Lower leg skin (tissue), 4 donors: ENCODE data around the gene SYNGR3. TPM values are rescaled to one million over a fixed set of nuclear protein-coding genes. Genes with fewer than 3 reads are reported as not detected.

Source experiments
- DNase-seq, 2 donors: peaks; one replicate each; pipeline ENCODE4 v3.0.0-alpha.2; 2019; ENCODE audit warnings: low spot score in 2 of 2
- H3K4me3 ChIP-seq: fragments of 200-600 bp; sonication (generic); 2 replicates; pipeline ENCODE4 v1.5.1; 2017; ENCODE audit warnings: mild to moderate bottlenecking, low read depth; ENCODE audit not compliant: poor library complexity, severe bottlenecking
- CTCF ChIP-seq, 3 donors: fragments of 450-650 bp; IDR thresholded peaks; one replicate each; pipeline ENCODE4 v1.5.1; 2016; ENCODE audit warnings: antibody characterized with exemption in 3 of 3, mild to moderate bottlenecking in 3 of 3, moderate library complexity in 2 of 3
- POLR2A ChIP-seq, 2 donors: fragments of 450-650 bp; IDR thresholded peaks; one replicate each; pipeline ENCODE4 v1.6.1; 2016 to 2017; ENCODE audit warnings: antibody characterized with exemption in 2 of 2, mild to moderate bottlenecking in 1 of 2, moderate library complexity in 1 of 2
- WGBS, 2 donors: methylation state at CpG; one replicate each; pipeline ENCODE4 v1.1.5; 2018; 5-methylcytosine and 5-hydroxymethylcytosine counted together
- intact Hi-C: fragments of 100-400 bp; cut with DNase I; formaldehyde crosslinking; loops from one replicate; pipeline ENCODE4 v1.15.0; 2023; ENCODE audit warnings: low total_unique reads
- total RNA-seq, 4 donors: library from RNA; depleted of rRNA; stranded (reverse); fragments of >200 nt; gene quantifications; one replicate each; pipeline ENCODE4 v1.1.0, GENCODE V29; 2016

SYNGR3 gene
- total RNA-seq, 4 donors from 2014 or later, result 0.72 to 1.1 (median 0.78) TPM; not detected in 1

DNA sequence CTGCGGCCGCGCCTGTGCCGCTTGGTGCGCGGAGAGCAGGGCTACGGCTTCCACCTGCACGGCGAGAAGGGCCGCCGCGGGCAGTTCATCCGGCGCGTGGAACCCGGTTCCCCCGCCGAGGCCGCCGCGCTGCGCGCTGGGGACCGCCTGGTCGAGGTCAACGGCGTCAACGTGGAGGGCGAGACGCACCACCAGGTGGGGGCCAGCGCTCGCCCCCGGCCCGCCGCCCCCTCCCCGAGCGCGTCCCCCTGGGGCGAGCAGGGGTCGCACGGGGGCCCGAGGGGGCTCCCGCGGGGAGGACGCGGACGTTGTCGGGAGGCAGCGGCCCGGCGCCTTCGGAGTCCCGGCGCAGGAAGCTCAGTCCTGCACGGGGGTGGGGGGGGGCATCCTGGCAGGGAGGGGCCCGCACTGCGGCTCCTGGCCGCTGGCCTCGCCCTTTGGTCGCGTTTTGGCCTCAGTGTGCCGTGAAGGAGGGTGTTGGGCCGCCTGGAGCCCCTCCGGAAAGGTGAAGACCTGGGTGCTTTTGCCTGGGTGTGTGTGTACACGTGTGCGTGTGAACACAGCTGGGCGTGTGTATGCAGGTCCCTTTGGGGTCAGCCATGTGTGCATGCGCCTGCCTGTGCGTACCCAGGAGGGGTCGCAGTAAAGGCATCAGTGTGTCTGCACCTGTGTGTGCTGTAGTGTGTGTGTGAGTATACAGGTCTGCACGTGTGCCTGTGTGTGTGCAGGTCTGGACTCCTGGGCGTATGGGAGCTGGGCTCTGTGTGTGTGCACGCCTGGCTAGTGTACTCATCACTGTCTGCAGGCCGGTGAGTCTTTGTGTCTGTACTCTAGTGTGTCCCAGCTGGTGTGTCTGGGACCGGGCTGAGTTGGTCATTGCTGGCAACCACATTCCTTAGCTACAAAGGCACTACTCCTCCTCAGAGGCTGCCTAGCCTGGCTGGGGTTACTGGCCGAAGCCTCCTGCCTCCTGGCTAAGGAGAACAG lies 37.5 kb downstream of the SYNGR3 start:
- TF ChIP-seq POLR2A (IDR thresholded peaks at IDR 0.05) (no peak), CTCF (IDR thresholded peaks at IDR 0.05) (no peak)
- intact Hi-C loops, result no loop called here
- no peak for DNase-seq
- H3K4me3 ChIP-seq, result peak overlapping the region; percentile 31
- 9 to 15% methylated on average over 14 to 27 of the region's 76 CpGs for WGBS, 2 donors

- intact Hi-C loops, result no loop called here
- 83 to 87% methylated on average over 3 of the region's 3 CpGs for WGBS, 2 donors
- TF ChIP-seq CTCF (IDR thresholded peaks at IDR 0.05), result no peak
- TF ChIP-seq POLR2A (IDR thresholded peaks at IDR 0.05), result no peak
- no peak overlapping the region for H3K4me3 ChIP-seq
- no peak for DNase-seq
These were observed 38.4 kb downstream of the SYNGR3 start for GRCh38 chr16:2028146-2028545.

- no peak overlapping the region for H3K4me3 ChIP-seq
- no peak for TF ChIP-seq POLR2A (IDR thresholded peaks at IDR 0.05)
- TF ChIP-seq CTCF (IDR thresholded peaks at IDR 0.05), result no peak
- WGBS, 2 donors, result 77 to 86% methylated on average over 10 to 18 of the region's 18 CpGs
- intact Hi-C loops, result no loop called here
- DNase-seq, result no peak
These were observed 39.0 kb downstream of the SYNGR3 start for GRCh38 chr16:2028620-2029220.

DNA sequence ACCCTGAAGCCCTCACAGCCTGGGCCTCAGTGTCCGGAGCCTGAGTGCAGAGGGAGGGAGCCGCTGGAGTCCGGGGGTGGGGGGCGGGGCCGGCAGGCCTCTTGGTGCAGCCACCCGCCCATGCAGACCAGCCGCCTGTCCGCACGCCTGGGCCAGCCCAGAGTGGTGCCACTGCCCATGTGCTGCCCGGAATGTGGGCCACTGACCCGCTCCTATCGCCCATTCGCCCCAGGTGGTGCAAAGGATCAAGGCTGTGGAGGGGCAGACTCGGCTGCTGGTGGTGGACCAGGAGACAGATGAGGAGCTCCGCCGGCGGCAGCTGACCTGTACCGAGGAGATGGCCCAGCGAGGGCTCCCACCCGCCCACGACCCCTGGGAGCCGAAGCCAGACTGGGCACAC lies 39.6 kb downstream of the SYNGR3 start:
- TF ChIP-seq CTCF (IDR thresholded peaks at IDR 0.05) (no peak), POLR2A (IDR thresholded peaks at IDR 0.05) (no peak)
- WGBS, 2 donors, result 85 to 86% methylated on average over 5 to 18 of the region's 22 CpGs
- H3K4me3 ChIP-seq, result no peak overlapping the region
- no peak for DNase-seq
- intact Hi-C loops, result no loop called here

DNA sequence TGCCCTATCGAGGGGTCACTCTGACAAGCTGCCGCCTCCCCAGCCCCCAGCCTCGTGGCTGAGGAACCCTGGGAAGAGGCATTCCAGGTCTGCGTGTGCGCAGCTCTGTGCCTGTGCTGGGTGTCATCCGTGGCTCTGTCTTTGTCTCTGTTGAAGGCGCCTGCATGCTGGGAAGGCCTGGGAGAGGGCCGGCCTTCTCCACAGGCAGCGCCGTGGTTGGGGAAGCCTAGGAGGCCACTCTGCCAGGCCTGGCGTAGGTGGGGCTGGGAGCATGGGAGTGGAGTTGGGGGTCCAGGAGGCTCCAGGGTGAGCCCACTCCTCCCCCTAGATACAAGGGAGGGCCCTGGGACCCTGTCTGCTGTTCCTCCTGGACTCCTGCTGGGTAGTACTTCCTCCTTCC lies 40.3 kb downstream of the SYNGR3 start:
- H3K4me3 ChIP-seq, result no peak overlapping the region
- WGBS, 2 donors, result 87 to 97% methylated on average over 7 to 10 of the region's 11 CpGs
- DNase-seq, result no peak
- intact Hi-C loops, result loop anchor here (10.0 kb wide), 1 partner anchor 55 kb away; no protein-coding TSS in a partner anchor
- TF ChIP-seq POLR2A (IDR thresholded peaks at IDR 0.05) (no peak), CTCF (IDR thresholded peaks at IDR 0.05) (no peak)
